Hepatocyte (in vitro differentiated cells): ENCODE data around the gene ZNF407. TPM values are rescaled to one million over a fixed set of nuclear protein-coding genes. Genes with fewer than 3 reads are reported as not detected.

Experiments
- DNase-seq: peaks from one replicate; pipeline ENCODE4 v3.0.0-alpha.2; 2016; ENCODE audit warnings: low spot score
- H2AFZ ChIP-seq: fragments of 200-600 bp; sonication (generic); 2 replicates; pipeline ENCODE4 v1.6.0; 2016; ENCODE audit warnings: antibody characterized with exemption, mild to moderate bottlenecking
- H3K27ac ChIP-seq: fragments of 200-600 bp; sonication (generic); 2 replicates; pipeline ENCODE4 v1.5.1; 2016; ENCODE audit warnings: mild to moderate bottlenecking
- H3K27me3 ChIP-seq: fragments of 200-600 bp; sonication (generic); 2 replicates; pipeline ENCODE4 v1.6.1; 2016
- H3K36me3 ChIP-seq: fragments of 200-600 bp; sonication (generic); replicated peaks from 2 replicates; pipeline ENCODE4 v1.5.1; 2016; ENCODE audit warnings: low read depth; ENCODE audit not compliant: insufficient read depth
- H3K4me1 ChIP-seq: fragments of 200-600 bp; sonication (generic); 2 replicates; pipeline ENCODE4 v1.5.1; 2016; ENCODE audit warnings: mild to moderate bottlenecking, moderate library complexity; ENCODE audit not compliant: insufficient read depth
- H3K4me2 ChIP-seq: fragments of 200-600 bp; sonication (generic); 2 replicates; pipeline ENCODE4 v1.6.0; 2016
- H3K4me3 ChIP-seq: fragments of 200-600 bp; sonication (generic); 2 replicates; pipeline ENCODE4 v1.5.1; 2016; ENCODE audit warnings: mild to moderate bottlenecking
- H3K79me2 ChIP-seq: fragments of 200-600 bp; sonication (generic); 2 replicates; pipeline ENCODE4 v1.6.0; 2017; ENCODE audit warnings: mild to moderate bottlenecking
- H3K9me2 ChIP-seq: fragments of 200-600 bp; sonication (generic); replicated peaks from 2 replicates; pipeline ENCODE4 v1.6.0; 2017; ENCODE audit warnings: mild to moderate bottlenecking; ENCODE audit not compliant: insufficient read depth
- H3K9me3 ChIP-seq: fragments of 200-600 bp; sonication (generic); 2 replicates; pipeline ENCODE4 v1.5.1; 2016; ENCODE audit warnings: low read depth, mild to moderate bottlenecking
- H4K20me1 ChIP-seq: fragments of 200-600 bp; sonication (generic); 2 replicates; pipeline ENCODE4 v1.6.0; 2016; ENCODE audit warnings: mild to moderate bottlenecking; ENCODE audit not compliant: insufficient read depth, poor library complexity, severe bottlenecking
- CTCF ChIP-seq: fragments of 200-600 bp; sonication (generic); IDR thresholded peaks from 2 replicates; pipeline ENCODE4 v1.5.1; 2016; ENCODE audit warnings: antibody characterized with exemption, mild to moderate bottlenecking; ENCODE audit not compliant: poor library complexity
- EZH2 ChIP-seq: fragments of 200-600 bp; sonication (generic); IDR thresholded peaks from 2 replicates; pipeline ENCODE4 v1.6.1; 2016; ENCODE audit warnings: antibody characterized with exemption, mild to moderate bottlenecking, borderline replicate concordance
- EZH2phosphoT487 ChIP-seq: fragments of 200-600 bp; sonication (generic); IDR thresholded peaks from one replicate; pipeline ENCODE4 v1.6.1; 2018; ENCODE audit warnings: antibody characterized with exemption, mild to moderate bottlenecking, low read depth, moderate library complexity; ENCODE audit not compliant: unreplicated experiment, severe bottlenecking
- WGBS: methylation state at CpG from one replicate; pipeline ENCODE4 v1.1.6; 2016; ENCODE audit warnings: low lambda C conversion rate; ENCODE audit errors: missing lambda C conversion rate; 5-methylcytosine and 5-hydroxymethylcytosine counted together
- polyA plus RNA-seq: library from polyadenylated mRNA; unstranded; fragments of >200 nt; fragmentation: Nextera tagmentation; extraction: Ambion mirVana; gene quantifications from 2 replicates; pipeline ENCODE4 v1.2.1, GENCODE V29; 2016
- total RNA-seq: library from RNA; depleted of rRNA; stranded (reverse); fragments of >200 nt; gene quantifications from 2 replicates; pipeline ENCODE4 v1.2.3, GENCODE V29; 2014

Gene ZNF407
- total and polyA plus RNA-seq, 2 experiments from 2014 or later = 3.2 to 12.4 TPM

GRCh38 chr18:74796841-74797576 is 199.3 kb downstream of the ZNF407 start:
- H3K79me2 ChIP-seq = no peaks in the 10 kb centered on the region
- peaks cover 6% of the 10 kb centered on the region for H3K4me1 ChIP-seq
- 46% methylated on average over 7 of the region's 7 CpGs for WGBS
- peak overlapping the region; percentile 71 for H3K27ac ChIP-seq
- H3K36me3 ChIP-seq = no peaks in the 10 kb centered on the region
- H3K9me2 ChIP-seq = no peaks in the 10 kb centered on the region
- H3K4me3 ChIP-seq = no peak overlapping the region
- peak overlapping the region; percentile 41 for H3K4me2 ChIP-seq
- no peaks in the 10 kb centered on the region for H3K9me3 ChIP-seq
- H3K27me3 ChIP-seq = no peaks in the 10 kb centered on the region
- peak; percentile 24 for DNase-seq
- TF ChIP-seq EZH2phosphoT487 = no peak
- no peak for TF ChIP-seq CTCF
- no peak for TF ChIP-seq EZH2
- H4K20me1 ChIP-seq = no peaks in the 10 kb centered on the region
- H2AFZ ChIP-seq = no peak overlapping the region

GRCh38 chr18:74797577-74798151 is 200.0 kb downstream of the ZNF407 start:
- Histone ChIP-seq H3K4me2 (peak overlapping the region; percentile 41), H3K4me1 (peaks cover 6% of the 10 kb centered on the region), H3K9me2 (no peaks in the 10 kb centered on the region), H3K4me3 (no peak overlapping the region), H3K27me3 (no peaks in the 10 kb centered on the region), H3K9me3 (no peaks in the 10 kb centered on the region), H3K79me2 (no peaks in the 10 kb centered on the region), H3K36me3 (no peaks in the 10 kb centered on the region), H4K20me1 (no peaks in the 10 kb centered on the region), H2AFZ (no peak overlapping the region), H3K27ac (peak overlapping the region; percentile 71)
- TF ChIP-seq EZH2phosphoT487 = no peak
- TF ChIP-seq EZH2 = no peak
- no peak for TF ChIP-seq CTCF
- WGBS = 86% methylated on average over 6 of the region's 6 CpGs
- no peak for DNase-seq

GRCh38 chr18:74799542-74799941 is 201.9 kb downstream of the ZNF407 start:
- Histone ChIP-seq H3K79me2 (no peaks in the 10 kb centered on the region), H2AFZ (no peak overlapping the region), H3K4me2 (no peak overlapping the region), H3K9me3 (no peaks in the 10 kb centered on the region), H3K36me3 (no peaks in the 10 kb centered on the region), H3K27me3 (no peaks in the 10 kb centered on the region), H3K4me3 (no peak overlapping the region), H3K9me2 (no peaks in the 10 kb centered on the region), H3K4me1 (peaks cover 6% of the 10 kb centered on the region), H4K20me1 (no peaks in the 10 kb centered on the region), H3K27ac (no peak overlapping the region)
- no peak for DNase-seq
- WGBS = 100% methylated on average over 2 of the region's 2 CpGs
- TF ChIP-seq EZH2phosphoT487 (no peak), CTCF (no peak), EZH2 (no peak)
